GM18861 (cell line): ENCODE results near the gene FCRLB.
"Not testable (repeated sequence)": the region's sequence is repeated elsewhere in the genome, so short reads cannot be mapped to it uniquely, and the experiment has no call there.

Experiments used
- ATAC-seq: cut with Tn5 transposase; IDR thresholded peaks from one replicate; pipeline ENCODE4 v1.9.1; 2021; ENCODE audit not compliant: unreplicated experiment

The FCRLB gene

GRCh38 chr1:161739865-161740566 lies 18.7 kb downstream of the FCRLB start:
- ATAC-seq = no peak

DNA sequence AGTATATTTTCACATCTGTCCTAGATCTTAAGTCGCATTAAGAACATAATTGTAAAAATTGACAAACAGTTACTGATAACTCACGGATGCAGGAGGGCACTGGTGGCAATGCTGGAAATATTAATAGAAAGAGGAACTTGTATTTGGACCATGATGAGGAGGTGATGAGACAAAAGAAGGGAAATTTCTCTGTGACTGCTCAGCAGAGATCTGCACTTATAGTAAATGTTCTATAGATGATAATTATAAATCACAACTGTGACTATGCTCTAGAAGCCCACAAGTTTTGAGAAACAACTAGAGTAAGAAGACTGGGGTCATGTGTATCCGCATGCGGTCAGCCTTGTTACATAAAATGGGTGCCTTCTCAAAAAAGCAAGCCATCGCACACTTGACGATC lies 19.6 kb downstream of the FCRLB start:
- ATAC-seq = no peak

DNA sequence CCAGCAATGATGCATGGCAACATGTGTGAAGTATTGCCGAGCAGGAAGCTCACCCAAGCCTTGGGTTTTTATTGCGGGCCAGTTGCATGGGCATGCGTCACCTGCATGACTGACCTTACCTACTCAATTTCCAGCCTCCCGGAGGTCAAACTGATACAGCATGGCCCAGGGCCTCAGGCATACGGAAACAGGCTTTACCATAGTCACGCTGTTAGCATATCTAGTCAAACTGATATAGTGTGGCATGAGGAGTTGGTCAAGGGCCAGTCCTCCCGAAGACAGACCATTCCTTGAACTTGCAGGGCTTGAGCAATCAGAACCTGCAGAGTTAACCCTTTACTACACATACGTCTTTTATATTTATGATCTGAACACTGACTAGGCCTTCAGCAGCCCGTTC lies 21.9 kb downstream of the FCRLB start:
- ATAC-seq = no peak

- no peak for ATAC-seq
Observed at GRCh38 chr1:161747801-161748200, 26.5 kb downstream of the FCRLB start.

- ATAC-seq = peak; percentile 97
Observed at GRCh38 chr1:161749509-161750407, 28.4 kb downstream of the FCRLB start, which contains the start of gene DUSP12. TSS of gene DUSP12 (plus strand) at chr1:161749786. CDS start at chr1:161749802, 16 bp downstream.

DNA sequence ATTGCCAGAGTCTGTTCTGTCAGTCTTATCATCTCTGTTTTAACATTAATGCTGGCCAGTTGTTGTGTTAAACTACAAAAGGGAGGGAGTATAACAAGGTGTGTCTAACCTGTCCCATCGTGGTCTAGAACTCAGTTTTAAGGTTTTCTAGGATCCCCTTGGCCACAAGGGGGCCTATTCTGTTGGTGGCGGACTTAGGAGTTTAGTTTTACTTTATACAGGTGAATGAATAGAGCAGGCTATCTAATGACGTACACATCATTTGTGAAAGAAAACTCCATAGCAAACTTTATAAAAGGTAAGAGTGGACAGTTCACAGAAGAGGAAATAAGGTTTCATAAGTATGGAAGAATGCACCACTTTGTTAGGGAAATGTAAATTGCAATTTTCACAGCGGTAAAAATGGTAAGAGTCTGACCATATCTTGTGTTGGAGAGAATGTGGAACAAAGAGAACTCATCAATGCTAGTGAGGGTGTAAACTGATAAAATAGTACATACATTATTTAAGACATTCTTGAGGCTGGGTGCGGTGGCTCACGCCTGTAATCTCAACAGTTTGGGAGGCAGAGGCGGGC lies 42.3 kb downstream of the FCRLB start:
- ATAC-seq = no peak

- peak; percentile 52 for ATAC-seq
Observed at GRCh38 chr1:161766102-161766981, 45.0 kb downstream of the FCRLB start, which contains the start of gene ATF6. TSS of gene ATF6 (plus strand) at chr1:161766320. CDS start at chr1:161766361, 41 bp downstream.

- no peak for ATAC-seq
Observed at GRCh38 chr1:161768461-161768860, 47.1 kb downstream of the FCRLB start.

DNA sequence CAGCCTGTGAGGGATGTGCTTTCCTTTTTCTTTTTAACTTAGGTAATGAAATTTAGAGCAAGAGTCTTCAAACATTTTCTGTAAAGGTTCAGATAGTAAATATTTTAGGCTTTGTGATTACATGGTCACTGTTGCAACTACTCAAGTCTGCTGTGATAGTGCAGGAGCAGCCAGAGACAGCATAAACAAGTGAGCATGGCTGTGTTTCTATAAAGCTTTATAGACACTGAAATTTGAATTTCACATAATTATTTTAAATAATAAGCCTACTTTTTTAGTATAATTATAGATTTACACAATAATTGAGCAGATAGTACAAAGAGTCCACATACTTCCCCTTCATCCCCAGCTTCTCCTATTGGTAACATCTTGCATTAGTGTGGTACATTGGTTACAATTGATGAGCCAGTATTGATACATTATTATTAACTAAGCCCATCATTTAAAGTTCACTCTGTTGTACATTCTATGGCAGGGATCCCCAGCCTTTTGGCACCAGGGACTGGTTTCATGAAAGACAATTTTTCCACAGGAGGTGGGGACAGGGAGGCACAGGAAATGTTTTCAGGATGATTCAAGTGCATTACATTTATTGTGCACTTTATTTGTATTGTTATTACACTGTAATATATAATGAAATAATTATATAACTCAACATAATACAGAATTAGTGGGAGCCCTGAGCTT lies 47.8 kb downstream of the FCRLB start:
- no peak for ATAC-seq

DNA sequence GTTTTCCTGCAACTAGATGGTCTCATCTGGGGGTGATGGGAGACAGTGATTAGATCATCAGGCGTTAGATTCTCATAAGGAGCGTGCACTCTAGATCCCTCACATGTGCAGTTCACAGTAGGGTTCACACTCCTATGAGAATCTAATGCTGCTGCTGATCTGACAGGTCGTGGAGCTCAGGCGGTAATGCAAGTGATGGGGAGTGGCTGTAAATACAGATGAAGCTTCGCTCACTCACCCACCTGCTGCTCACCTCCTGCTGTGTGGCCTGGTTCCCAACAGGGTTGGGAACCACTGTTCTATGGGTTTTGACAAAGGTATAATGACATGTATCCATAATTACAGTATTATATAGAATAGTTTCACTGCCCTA lies 48.3 kb downstream of the FCRLB start:
- ATAC-seq = not testable (repeated sequence)

DNA sequence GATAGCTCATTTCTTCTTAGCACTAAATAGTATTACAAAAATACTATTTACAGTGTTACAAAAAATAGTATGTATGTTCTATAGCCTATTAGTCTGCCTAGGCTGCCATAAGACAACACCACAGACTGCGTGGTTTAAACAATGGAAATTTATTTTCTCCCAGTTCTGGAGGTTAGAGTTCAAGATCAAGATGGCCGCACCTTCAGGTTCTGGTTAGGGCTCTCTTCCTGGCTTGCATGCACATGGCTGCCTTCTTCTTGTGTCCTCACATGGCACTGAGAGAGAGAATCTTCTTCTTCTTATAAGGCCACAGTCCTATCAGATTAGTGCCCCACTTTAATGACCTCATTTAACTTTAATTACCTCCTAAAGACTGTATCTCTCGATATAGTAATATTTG lies 48.9 kb downstream of the FCRLB start:
- no peak for ATAC-seq

- ATAC-seq = no peak
Observed at GRCh38 chr1:161771161-161771560, 49.8 kb downstream of the FCRLB start.

DNA sequence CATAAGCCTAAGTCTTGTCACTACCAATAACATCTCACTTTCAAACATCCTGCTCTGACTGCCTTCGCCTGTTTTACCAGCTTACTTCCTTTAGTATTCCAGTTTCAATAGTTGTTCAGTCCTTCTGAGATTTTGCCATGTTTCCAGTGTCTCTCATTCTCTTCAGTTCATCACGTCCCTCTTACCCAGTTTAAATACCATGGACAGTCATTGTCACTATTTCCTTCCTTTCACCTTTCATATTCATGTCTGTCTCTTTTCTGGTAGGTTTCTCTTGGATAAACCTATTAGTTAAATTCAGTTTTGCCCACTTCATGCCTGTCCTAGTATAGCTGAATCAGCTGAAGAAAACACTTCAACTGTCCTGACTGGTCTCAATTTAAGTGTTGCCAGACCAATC lies 50.6 kb downstream of the FCRLB start:
- ATAC-seq = no peak

DNA sequence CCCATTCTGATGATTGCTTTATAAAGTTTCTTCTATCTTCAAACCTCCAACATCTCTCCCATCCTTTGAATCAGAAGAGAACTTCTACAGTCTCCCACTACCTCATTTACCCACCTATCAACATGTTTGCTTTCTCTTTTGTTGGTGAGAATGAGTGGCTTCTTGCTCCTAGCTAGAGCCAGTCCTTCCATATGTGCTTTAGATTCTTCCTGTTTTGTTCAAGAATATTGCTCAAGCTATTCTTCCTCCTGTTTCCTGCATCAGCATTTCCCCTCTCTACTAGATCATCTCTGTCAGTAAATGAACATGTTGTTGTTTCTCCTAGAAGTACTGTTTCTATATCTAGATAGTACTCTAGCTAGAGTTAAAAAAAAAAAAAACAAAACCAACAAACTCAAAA lies 51.1 kb downstream of the FCRLB start:
- no peak for ATAC-seq

DNA sequence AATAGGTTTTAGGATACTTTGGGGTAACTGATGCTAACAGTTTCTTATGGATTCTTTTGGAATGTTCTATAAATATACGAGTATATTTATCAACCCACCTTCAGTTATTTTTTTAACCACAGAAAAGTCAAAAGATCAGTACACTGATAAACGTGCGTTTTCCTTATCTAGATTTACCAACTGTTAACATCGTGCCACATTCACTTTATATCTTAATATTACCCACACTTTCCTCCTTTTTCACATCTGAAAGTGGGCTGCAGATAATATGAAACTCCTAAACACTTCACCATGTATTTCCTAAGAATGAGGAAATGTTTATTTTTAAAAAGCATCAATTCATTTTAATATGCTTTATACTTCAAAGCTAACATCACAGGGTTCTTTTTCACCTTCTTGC lies 52.4 kb downstream of the FCRLB start:
- ATAC-seq = no peak

DNA sequence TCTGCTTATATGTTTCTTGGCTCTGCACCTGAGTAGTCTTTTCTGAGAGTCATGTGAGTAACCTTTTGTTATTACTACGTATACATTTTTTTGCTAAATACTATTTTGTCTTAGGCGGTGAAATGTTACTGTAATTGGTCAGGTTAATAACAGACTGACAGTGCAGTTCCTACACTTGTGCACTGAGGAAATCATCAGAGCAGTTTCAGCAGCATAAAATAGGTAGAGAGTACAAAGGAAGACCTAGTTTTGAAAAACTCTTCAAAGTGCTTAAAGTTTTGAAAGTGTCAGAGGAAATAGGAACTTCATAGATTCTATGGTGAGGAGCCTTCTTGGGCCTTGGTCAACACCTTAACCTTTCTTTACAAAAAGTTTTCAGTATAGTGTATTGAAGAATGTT lies 55.9 kb downstream of the FCRLB start:
- ATAC-seq = no peak
